Measurements from ENCODE around the gene AP5Z1. TPM values are rescaled to one million over a fixed set of nuclear protein-coding genes. Genes with fewer than 3 reads are reported as not detected.

Gene AP5Z1
- 10 to 100 TPM; 20.2 to 23.4 TPM for total RNA-seq

GRCh38 chr7:4775250-4775847 is at the start of gene AP5Z1:
Gene AP5Z1, plus strand, starts transcription at chr7:4775623. Its CDS starts 93 bp downstream, at chr7:4775716.
- 0% methylated on average over 54 of the region's 55 CpGs; no CpG with 5 or more reads in 1 of the 2 donors for WGBS, 2 donors
- intact Hi-C loops (cut with DNase I): no loop called here
- ATAC-seq (peak; percentile 94), DNase-seq (peak; percentile 94 to 97 (median 96))
- Histone ChIP-seq H3K9me3 (no peaks in the 10 kb centered on the region), H3K4me1 (peaks cover 23% of the 10 kb centered on the region), H3K36me3 (replicated peaks in 1 of 2; ENCODE audit: insufficient read depth in 1 of 2, low read depth in 2 of 2) (no peaks in the 10 kb centered on the region), H3K4me3 (peak within 1 kb of the TSS; percentile 72 to 80), H3K27ac (peak within 1 kb of the TSS; percentile 84 to 96 (median 93)), H3K27me3 (no peaks in the 10 kb centered on the region)
- peak; percentile 77 to 94 (median 93) for TF ChIP-seq POLR2A (IDR thresholded peaks at IDR 0.05)
- TF ChIP-seq CTCF (IDR thresholded peaks at IDR 0.05): no peak

GRCh38 chr7:4725850-4726450 is 49.5 kb upstream of the AP5Z1 start:
- Histone ChIP-seq H3K36me3 (replicated peaks in 1 of 2; ENCODE audit: insufficient read depth in 1 of 2, low read depth in 2 of 2) (no peaks in the 10 kb centered on the region), H3K9me3 (no peaks in the 10 kb centered on the region), H3K27me3 (no peaks in the 10 kb centered on the region), H3K4me3 (no peak overlapping the region), H3K4me1 (peaks cover 19% of the 10 kb centered on the region), H3K27ac (peak overlapping the region; percentile 55 to 94 (median 90))
- DNase-seq (no peak), ATAC-seq (no peak)
- TF ChIP-seq CTCF (IDR thresholded peaks at IDR 0.05): no peak
- no peak for TF ChIP-seq POLR2A (IDR thresholded peaks at IDR 0.05)
- WGBS, 2 donors: 61 to 62% methylated on average over 15 of the region's 15 CpGs
- intact Hi-C loops (cut with DNase I): no loop called here

GRCh38 chr7:4726566-4726965 is 48.9 kb upstream of the AP5Z1 start:
- intact Hi-C loops (cut with DNase I): no loop called here
- 85 to 92% methylated on average over 9 of the region's 9 CpGs for WGBS, 2 donors

GRCh38 chr7:4727914-4728705 is 47.3 kb upstream of the AP5Z1 start:
- WGBS, 2 donors: 86 to 93% methylated on average over 20 of the region's 20 CpGs
- intact Hi-C loops (cut with DNase I): no loop called here

More at GRCh38 chr7:4726566-4726965, 48.9 kb upstream of the AP5Z1 start:
- Histone ChIP-seq H3K9me3 (no peaks in the 10 kb centered on the region), H3K36me3 (replicated peaks in 1 of 2; ENCODE audit: insufficient read depth in 1 of 2, low read depth in 2 of 2) (no peaks in the 10 kb centered on the region), H3K27me3 (no peaks in the 10 kb centered on the region), H3K4me3 (no peak overlapping the region), H3K27ac (peak overlapping the region in 2 of 4 donors; percentile 88 to 91), H3K4me1 (peaks cover 19% of the 10 kb centered on the region)
- DNase-seq: no peak
- peak in 1 of 3 donors; percentile 9 for TF ChIP-seq POLR2A (IDR thresholded peaks at IDR 0.05)
- no peak for TF ChIP-seq CTCF (IDR thresholded peaks at IDR 0.05)
- ATAC-seq: no peak

More at GRCh38 chr7:4727914-4728705, 47.3 kb upstream of the AP5Z1 start:
- no peaks in the 10 kb centered on the region for H3K36me3 ChIP-seq (replicated peaks in 1 of 2; ENCODE audit: insufficient read depth in 1 of 2, low read depth in 2 of 2)
- no peaks in the 10 kb centered on the region for H3K27me3 ChIP-seq
- no peak for TF ChIP-seq CTCF (IDR thresholded peaks at IDR 0.05)
- no peak for TF ChIP-seq POLR2A (IDR thresholded peaks at IDR 0.05)
- no peaks in the 10 kb centered on the region for H3K9me3 ChIP-seq
- no peak overlapping the region for H3K4me3 ChIP-seq
- no peak for DNase-seq
- ATAC-seq: no peak
- peaks cover 19% of the 10 kb centered on the region for H3K4me1 ChIP-seq
- H3K27ac ChIP-seq: no peak overlapping the region

Measured in body of pancreas (tissue), 4 donors.